ENCODE measurements around the gene ADCY1.

DNA sequence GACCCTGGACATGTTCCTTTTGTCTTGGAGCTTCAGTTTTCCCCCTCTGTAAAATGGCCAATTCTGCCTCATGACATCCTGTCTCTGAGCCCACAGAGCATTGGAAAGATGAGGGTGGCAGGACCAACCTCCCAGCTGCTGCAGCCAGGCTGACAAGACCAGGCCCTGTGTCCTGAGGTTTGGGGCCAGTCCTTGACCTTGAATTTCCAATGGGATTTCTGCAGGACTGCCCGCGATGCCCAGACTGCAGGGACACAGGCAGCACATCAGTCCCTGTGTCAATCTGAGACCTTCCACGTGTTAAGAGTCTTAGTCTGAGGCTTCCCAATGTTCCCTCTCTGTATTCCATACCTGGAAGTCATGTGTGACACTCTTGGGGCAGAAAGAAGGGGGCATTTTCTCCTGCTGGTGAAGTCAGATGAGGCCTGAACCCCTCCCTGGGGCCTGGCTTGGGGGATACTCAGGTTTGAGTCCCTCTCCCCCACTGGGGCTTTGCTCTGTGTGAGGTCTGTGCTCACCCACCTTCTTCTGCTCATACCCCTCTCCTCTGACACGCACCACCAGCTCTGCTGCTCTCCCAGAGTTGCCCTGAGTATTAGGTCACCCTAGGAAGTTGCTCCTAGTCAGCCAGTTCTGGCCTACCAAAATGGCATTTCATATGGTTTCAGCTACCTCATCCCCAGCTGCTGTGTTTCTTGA is 79.2 kb downstream of the ADCY1 start:
- TF ChIP-seq EP300 (IDR thresholded peaks at IDR 0.05), result no peak
- TF ChIP-seq CTCF (IDR thresholded peaks at IDR 0.05), result no peak
